T-helper 2 cell treated with Interferon-gamma antibody and Interleukin-4, amounts not matched to agents 100 ng/mL and 5 ng/mL, for 36 hours (primary cell): ENCODE results near the gene PTGFR. TPM values are rescaled to one million over a fixed set of nuclear protein-coding genes. Genes with fewer than 3 reads are reported as not detected.

Experiments used
- intact Hi-C: fragments of 100-400 bp; cut with micrococcal nuclease; formaldehyde crosslinking; loops from one replicate; pipeline ENCODE4 v1.15.1; 2023
- total RNA-seq: library from RNA; stranded (reverse); gene quantifications from 2 replicates; pipeline ENCODE4 v1.2.3, GENCODE V29; 2022

The PTGFR gene
- not detected in 2 replicates for total RNA-seq

GRCh38 chr1:78490861-78491450 is at the start of gene PTGFR:
Gene PTGFR, plus strand, starts transcription at chr1:78490974. Its CDS starts 1,770 bp downstream, at chr1:78492744.
- intact Hi-C loops, result no loop called here

- intact Hi-C loops, result no loop called here
These were observed 48.9 kb upstream of the PTGFR start for GRCh38 chr1:78441921-78442320.

- intact Hi-C loops, result no loop called here
These were observed 43.7 kb upstream of the PTGFR start for GRCh38 chr1:78447086-78447485.

- intact Hi-C loops, result no loop called here
These were observed 26.3 kb upstream of the PTGFR start for GRCh38 chr1:78464449-78464891.

- intact Hi-C loops, result no loop called here
These were observed 25.6 kb upstream of the PTGFR start for GRCh38 chr1:78465143-78465542.

- intact Hi-C loops, result no loop called here
These were observed 22.3 kb upstream of the PTGFR start for GRCh38 chr1:78468521-78468920.

- intact Hi-C loops, result no loop called here
These were observed 21.2 kb upstream of the PTGFR start for GRCh38 chr1:78469576-78469975.

GRCh38 chr1:78471890-78472620 is 18.7 kb upstream of the PTGFR start:
- intact Hi-C loops, result no loop called here

- intact Hi-C loops, result no loop called here
These were observed 17.8 kb upstream of the PTGFR start for GRCh38 chr1:78472851-78473496.

GRCh38 chr1:78474092-78474491 is 16.7 kb upstream of the PTGFR start:
- intact Hi-C loops, result no loop called here

GRCh38 chr1:78475888-78476610 is 14.7 kb upstream of the PTGFR start:
- intact Hi-C loops, result no loop called here

GRCh38 chr1:78483903-78484302 is 6.9 kb upstream of the PTGFR start:
- intact Hi-C loops, result no loop called here

GRCh38 chr1:78491451-78492071 is 787 bp downstream of the PTGFR start:
- intact Hi-C loops, result no loop called here

- intact Hi-C loops, result no loop called here
These were observed 1.7 kb downstream of the PTGFR start for GRCh38 chr1:78492386-78492950.

- intact Hi-C loops, result no loop called here
These were observed 2.7 kb downstream of the PTGFR start for GRCh38 chr1:78493451-78493850.

- intact Hi-C loops, result no loop called here
These were observed 6.4 kb downstream of the PTGFR start for GRCh38 chr1:78497201-78497600.

- intact Hi-C loops, result no loop called here
These were observed 9.8 kb downstream of the PTGFR start for GRCh38 chr1:78500529-78500928.

GRCh38 chr1:78501203-78501602 is 10.4 kb downstream of the PTGFR start:
- intact Hi-C loops, result no loop called here

- intact Hi-C loops, result no loop called here
These were observed 20.6 kb downstream of the PTGFR start for GRCh38 chr1:78511334-78511733.

GRCh38 chr1:78516716-78517115 is 25.9 kb downstream of the PTGFR start:
- intact Hi-C loops, result no loop called here

GRCh38 chr1:78519446-78519845 is 28.7 kb downstream of the PTGFR start:
- intact Hi-C loops, result no loop called here
